Measurements from ENCODE around the gene NET1.

The NET1 gene

GRCh38 chr10:5486853-5487235 is 74.5 kb downstream of the NET1 start:
- DNase-seq: no peak

- no peak for DNase-seq
These were observed 76.2 kb downstream of the NET1 start for GRCh38 chr10:5488272-5489161.

DNA sequence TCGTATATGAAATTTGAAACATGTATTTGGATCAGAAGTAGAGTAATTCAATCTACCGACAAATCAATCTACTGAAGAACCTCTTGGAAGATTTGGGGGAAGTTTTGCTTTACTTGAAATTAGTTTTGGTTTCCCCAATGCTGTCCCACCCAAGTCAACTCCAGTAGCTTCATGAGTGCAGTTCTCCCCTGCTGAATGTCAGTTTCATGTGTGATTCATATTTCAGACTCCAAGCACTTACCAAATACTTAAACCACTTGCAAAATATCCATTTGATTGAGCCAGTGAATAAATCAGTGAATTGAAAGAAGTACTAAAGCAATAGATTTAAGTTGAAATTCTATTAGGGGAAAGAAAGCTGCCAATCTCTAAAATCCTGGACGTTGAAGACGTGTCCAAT is 77.7 kb downstream of the NET1 start:
- DNase-seq: no peak

DNA sequence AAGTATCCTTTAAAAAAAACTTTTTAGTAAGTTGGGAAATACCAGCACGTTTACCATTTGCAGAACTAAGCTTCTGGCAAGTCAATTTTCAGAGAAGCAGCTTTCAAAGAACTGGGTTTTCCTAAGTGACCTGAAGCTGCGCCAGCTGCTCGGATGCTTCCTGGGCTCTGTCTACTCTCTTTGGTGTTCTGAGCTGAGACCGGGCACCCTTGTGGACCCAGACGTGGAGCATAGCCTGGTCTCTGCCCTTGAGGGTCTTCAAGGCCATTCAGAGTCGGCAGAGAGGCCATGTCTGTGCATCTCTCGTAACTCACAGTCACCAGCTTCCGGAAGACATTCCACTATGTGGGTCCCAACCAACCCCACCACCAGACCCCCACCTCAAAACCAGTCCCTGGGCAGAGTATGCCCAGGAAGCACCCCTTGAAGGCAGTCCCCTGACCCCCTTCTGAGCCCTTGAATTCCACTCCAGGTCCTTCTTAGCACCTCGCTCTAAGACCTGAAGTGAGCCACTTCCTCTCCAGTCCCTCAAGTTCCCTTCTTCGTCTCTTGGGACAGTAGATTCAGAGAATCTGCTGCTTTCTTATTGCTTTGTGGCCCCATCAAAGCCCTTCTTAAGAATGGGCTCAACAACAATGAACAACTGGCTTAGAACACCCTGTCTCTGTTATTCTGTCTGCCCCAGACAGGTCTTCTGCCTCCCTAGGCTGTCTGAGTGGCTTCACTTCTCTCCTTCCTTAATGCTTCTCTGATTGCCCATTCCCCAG is 78.5 kb downstream of the NET1 start:
- no peak for DNase-seq

- no peak for DNase-seq
These were observed 79.1 kb downstream of the NET1 start for GRCh38 chr10:5491477-5491876.

DNA sequence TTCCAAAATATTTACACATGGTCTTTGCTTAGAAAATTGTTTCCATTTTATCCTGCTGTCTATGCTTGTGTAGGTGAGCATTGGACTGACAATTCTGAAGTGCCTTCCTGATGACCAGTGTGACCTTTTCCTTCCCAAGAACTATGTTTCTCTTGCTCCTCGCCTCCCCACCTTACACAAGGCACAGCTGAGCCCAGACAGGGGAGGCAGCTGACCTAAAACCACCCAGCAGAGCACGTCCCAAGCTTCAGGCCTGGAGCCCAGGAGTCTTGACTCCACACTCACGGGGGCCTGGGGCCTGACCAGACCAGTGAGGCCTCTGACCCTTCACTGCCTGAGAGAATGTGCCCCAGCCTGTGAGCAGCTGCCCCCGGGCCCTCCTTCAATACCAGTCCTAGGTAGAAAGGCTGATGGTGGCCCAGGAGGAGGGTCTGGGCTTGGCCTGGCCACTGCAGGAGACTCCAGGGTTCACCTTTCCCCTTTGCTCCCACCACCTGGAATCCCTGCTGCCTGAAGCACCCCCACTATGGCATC is 80.0 kb downstream of the NET1 start:
- no peak for DNase-seq

DNA sequence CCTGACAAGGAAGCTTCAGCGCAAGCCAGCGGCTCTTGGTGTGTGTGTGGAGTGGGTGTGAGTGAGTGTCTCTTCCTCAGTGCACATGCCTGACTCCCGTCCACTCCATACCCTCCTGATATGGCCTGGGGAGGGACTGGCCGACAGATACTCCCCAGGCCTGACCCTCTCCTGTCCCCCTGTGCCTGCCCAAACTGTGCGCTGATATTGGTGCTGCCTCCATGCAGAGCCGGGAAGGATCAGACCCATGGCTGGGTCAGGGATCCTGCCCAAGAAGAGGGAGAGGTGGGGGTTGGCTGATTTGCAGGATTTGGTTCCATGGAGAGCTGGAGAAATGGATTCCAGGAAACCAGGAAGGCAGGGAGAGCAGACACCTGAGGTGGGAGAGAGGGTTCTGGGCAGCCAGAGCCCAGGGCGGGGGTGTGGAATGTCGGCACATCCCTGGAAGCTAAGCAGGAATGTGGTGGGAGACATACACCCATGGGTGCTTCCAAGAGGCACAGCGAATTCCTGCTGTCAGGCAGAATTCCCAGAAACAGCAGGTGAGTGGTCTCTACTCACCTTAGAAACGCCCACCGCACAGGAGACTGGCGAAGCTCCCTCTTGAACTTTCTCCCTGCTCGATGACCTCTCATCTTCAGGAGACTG is 80.7 kb downstream of the NET1 start:
- DNase-seq: no peak

- DNase-seq: no peak
These were observed 81.3 kb downstream of the NET1 start for GRCh38 chr10:5493691-5494090.

GRCh38 chr10:5494611-5495010 is 82.3 kb downstream of the NET1 start:
- DNase-seq: no peak

- no peak for DNase-seq
These were observed 84.2 kb downstream of the NET1 start for GRCh38 chr10:5496261-5497250.

DNA sequence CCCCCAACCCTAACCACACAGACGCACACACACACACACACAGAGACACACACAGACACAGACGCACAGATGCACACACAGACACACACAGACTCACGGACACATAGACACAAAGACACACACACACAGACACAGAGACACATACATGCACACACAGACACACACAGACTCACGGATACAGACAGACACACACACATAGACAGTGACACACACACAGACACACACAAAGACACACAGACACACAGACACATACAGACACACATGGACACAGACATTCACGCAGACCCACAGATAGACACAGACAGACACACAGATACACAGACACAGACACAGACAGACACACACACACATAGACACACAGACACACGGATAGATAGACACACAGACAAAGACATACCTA is 84.9 kb downstream of the NET1 start:
- no peak for DNase-seq

DNA sequence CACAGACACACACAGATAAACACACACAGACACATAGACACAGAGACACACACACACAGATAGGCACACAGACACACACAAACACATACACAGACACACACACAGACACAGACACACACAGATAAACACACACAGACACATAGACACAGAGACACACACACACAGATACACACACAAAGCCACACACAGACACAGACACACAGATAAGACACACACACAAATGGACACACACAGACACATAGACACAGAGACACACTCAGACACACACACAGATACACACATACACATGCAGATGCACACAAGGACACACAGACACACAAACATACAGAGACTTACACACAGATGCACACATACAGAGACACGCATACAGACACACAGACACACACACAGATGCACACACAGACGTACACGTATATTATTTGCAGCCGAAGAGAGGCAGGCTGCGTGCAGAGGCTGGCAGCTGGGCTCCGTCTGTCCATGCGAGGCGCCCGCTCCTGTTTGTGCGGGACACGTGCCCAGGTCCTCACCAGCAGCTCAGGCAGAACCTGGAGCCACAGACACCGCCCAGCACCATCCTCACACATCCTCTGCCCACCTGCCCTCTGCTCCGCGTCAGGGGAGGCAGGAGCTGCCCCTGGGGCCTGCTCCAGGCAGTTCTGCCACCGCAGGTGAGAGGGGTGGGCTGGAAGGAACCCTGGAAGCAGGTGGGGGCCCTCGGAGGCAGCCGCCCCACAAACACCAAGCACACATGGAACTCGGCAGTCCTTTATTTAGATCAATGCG is 85.8 kb downstream of the NET1 start:
- no peak for DNase-seq

DNA sequence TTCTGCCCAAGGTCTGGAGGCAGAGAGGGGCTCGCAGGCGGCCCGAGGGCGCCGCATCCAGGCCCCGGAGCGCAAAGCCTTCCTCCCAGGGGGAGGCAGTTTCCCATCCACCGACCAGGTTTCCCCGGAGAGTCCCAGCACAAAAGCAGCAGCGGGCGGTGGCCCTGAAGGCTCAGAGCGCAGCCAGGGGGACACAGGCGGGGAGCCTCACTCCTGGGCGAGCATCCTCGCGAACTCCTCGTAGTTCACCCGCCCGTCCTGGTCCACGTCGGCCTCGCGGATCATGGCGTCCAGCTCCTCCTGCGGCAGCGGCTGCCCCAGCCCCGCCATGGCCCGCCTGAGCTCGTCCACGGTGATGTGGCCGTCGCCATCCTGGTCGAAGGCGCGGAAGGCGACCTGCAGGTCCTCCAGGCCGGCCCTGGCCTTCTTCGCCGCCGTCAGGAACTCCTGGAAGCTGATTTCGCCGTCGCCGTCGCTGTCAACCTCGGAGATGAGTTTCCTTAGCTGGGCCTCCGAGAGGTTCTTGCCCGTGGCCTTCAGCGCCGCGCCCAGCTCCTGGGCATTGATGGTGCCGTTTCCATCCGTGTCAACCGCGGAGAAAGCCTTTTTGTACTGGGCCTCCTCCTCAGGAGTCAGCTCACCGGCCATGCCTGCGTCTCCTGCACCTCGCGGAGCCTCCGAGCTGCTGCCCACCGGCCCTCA is 86.6 kb downstream of the NET1 start:
- DNase-seq: no peak

DNA sequence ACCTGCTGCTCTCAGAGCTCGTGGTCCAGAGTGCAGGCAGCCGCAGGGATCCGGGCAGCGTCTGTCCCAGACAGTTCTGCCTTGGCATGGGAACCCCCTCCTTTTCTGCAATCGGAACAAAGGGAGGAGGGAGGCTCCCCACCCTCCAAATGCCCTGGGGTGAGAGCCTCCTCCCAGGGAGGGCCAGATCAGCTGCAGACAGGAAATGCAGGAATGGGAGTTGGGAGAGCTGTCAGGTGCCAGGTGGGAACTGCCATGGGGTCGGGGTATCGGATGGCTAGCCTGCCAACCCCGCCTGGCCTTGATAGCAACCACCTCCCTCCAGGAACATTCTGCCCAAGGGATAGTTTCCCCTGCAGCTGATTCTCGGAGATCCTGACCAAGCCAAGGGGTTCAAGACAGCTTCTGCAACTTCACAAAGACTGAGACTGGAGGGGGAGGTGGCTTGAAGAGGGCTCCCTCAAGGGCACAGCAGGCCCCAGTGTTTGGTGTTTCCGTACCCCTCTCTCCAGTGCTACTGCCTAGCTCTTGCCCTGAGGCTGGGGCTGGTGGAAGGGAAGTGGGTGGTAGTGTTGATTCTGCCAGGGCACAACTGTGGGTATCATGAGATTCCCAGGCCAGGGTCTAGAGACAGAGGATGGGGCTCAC is 87.3 kb downstream of the NET1 start, which contains the start of gene CALML5:
CALML5 (minus strand) TSS at position 78 of the 648 bp plus-strand sequence. CDS start 132 bp downstream, outside the sequence.
- DNase-seq: no peak

- DNase-seq: no peak
These were observed 87.9 kb downstream of the NET1 start for GRCh38 chr10:5500162-5500670.

GRCh38 chr10:5500910-5501309 is 88.6 kb downstream of the NET1 start:
- DNase-seq: no peak

GRCh38 chr10:5502061-5502521 is 89.7 kb downstream of the NET1 start:
- DNase-seq: no peak

GRCh38 chr10:5502571-5503476 is 90.5 kb downstream of the NET1 start:
- no peak for DNase-seq
